A673 (cell line): ENCODE results near the gene JAG2. TPM values are rescaled to one million over a fixed set of nuclear protein-coding genes. Genes with fewer than 3 reads are reported as not detected.
A peak's percentile ranks its signal among the peaks of the same experiment; 100 is the strongest.

Experiments
- Bru-seq: library from RNA; stranded (reverse); fragments of 400-500 nt; gene quantifications from one replicate; lab custom pipeline; 2021; lab: Mats Ljungman, UMichigan
- BruChase-seq, 2 experiments: library from RNA; stranded (reverse); fragments of 400-500 nt; gene quantifications; one replicate each; lab custom pipeline; 2021; lab: Mats Ljungman, UMichigan
- BruUV-seq: library from RNA; stranded (reverse); fragments of 400-500 nt; replicated peaks from 2 replicates; lab custom pipeline; 2021; lab: Mats Ljungman, UMichigan
- CTCF ChIA-PET: fragments of 300-600 bp; sonication (Branson Sonifier 250); formaldehyde crosslinking; loops from one replicate; lab custom pipeline; 2022; ENCODE audit warnings: antibody characterized with exemption; lab: Charles Lee
- POLR2A ChIA-PET: fragments of 300-600 bp; sonication (Branson Sonifier 250); formaldehyde crosslinking; loops from one replicate; lab custom pipeline; 2022; ENCODE audit warnings: antibody characterized with exemption; ENCODE audit not compliant: low non-redundant PET; lab: Charles Lee
- DNase-seq: peaks from one replicate; pipeline ENCODE4 v3.0.0-alpha.2; 2015; ENCODE audit warnings: low spot score
- H3K27ac ChIP-seq: fragments of 200-600 bp; sonication (generic); 2 replicates; pipeline ENCODE4 v1.5.1; 2016; ENCODE audit warnings: mixed run types, low read depth, mild to moderate bottlenecking, mixed read lengths, antibody characterized with exemption, low read length; ENCODE audit not compliant: poor library complexity, severe bottlenecking
- H3K27me3 ChIP-seq: fragments of 200-600 bp; sonication (generic); replicated peaks from 2 replicates; pipeline ENCODE4 v1.6.1; 2017; ENCODE audit warnings: mixed run types, low read depth, mild to moderate bottlenecking, mixed read lengths, antibody characterized with exemption, low read length; ENCODE audit not compliant: insufficient read depth, poor library complexity
- H3K36me3 ChIP-seq: fragments of 200-600 bp; sonication (generic); 2 replicates; pipeline ENCODE4 v1.6.1; 2016; ENCODE audit warnings: mixed run types, mild to moderate bottlenecking, mixed read lengths, antibody characterized with exemption, low read length; ENCODE audit not compliant: insufficient read depth, poor library complexity, severe bottlenecking
- H3K4me1 ChIP-seq: fragments of 200-600 bp; sonication (generic); 2 replicates; pipeline ENCODE4 v1.6.1; 2017; ENCODE audit warnings: mixed run types, mild to moderate bottlenecking, mixed read lengths, antibody characterized with exemption, low read length; ENCODE audit not compliant: insufficient read depth, poor library complexity, severe bottlenecking
- H3K4me3 ChIP-seq: fragments of 200-600 bp; sonication (generic); 2 replicates; pipeline ENCODE4 v1.5.1; 2016; ENCODE audit warnings: low read depth, mixed run types, mild to moderate bottlenecking, mixed read lengths, low read length; ENCODE audit not compliant: poor library complexity, severe bottlenecking
- H3K9me3 ChIP-seq: fragments of 200-600 bp; sonication (generic); 2 replicates; pipeline ENCODE4 v1.6.1; 2016; ENCODE audit warnings: mixed run types, low read depth, mild to moderate bottlenecking, mixed read lengths, antibody characterized with exemption, low read length; ENCODE audit not compliant: poor library complexity, severe bottlenecking
- EZH2 ChIP-seq: fragments of 200-600 bp; sonication (generic); IDR thresholded peaks from 2 replicates; pipeline ENCODE4 v1.6.1; 2017; ENCODE audit warnings: borderline replicate concordance, low read depth, mild to moderate bottlenecking, mixed read lengths, antibody characterized with exemption, low read length; ENCODE audit not compliant: poor library complexity, severe bottlenecking
- intact Hi-C: fragments of 100-400 bp; cut with micrococcal nuclease; formaldehyde crosslinking; loops from one replicate; pipeline ENCODE4 v1.10.0; 2022; ENCODE audit not compliant: unreplicated experiment
- long read RNA-seq: library from polyadenylated mRNA; stranded (forward); transcript quantifications from one replicate; pipeline ENCODE4 v2.0.0, GENCODE V29; 2022
- total RNA-seq: library from RNA; stranded (reverse); gene quantifications from 2 replicates; pipeline ENCODE4 v1.2.3, GENCODE V29; 2021
- TF ChIP-seq, protein P1 (sequence below): fragments of 300-800, 200-600 bp; sonication (generic); conservative IDR thresholded peaks from 2 replicates; pipeline ENCODE4 v1.5.1; 2017; ENCODE audit warnings: low read depth, mild to moderate bottlenecking, antibody characterized with exemption, low read length, moderate library complexity, mixed read lengths

Gene JAG2
- total RNA-seq = 14.3 and 17.3 TPM in 2 replicates
- Bru-seq, nascent RNA = percentile 32 among the genes with signal in this experiment
- percentile 49 among the genes with signal in this experiment for BruChase-seq, experiment 1, labeled RNA remaining after a 2-hour chase
- percentile 57 among the genes with signal in this experiment for BruChase-seq, experiment 2, labeled RNA remaining after a 6-hour chase
- long read RNA-seq, full-length matches to known transcripts = 9 of 25 reads
- long read RNA-seq, partial matches to known transcripts = 6 of 25 reads
- long read RNA-seq, other reads (novel, unspliced or antisense) = 10 of 25 reads

GRCh38 chr14:105168496-105168978 is at the start of gene JAG2:
TSS of gene JAG2 (minus strand) at chr14:105168776. CDS start at chr14:105168420, 356 bp downstream.
- Histone ChIP-seq H3K9me3 (no peaks in the 10 kb centered on the region), H3K36me3 (no peaks in the 10 kb centered on the region), H3K4me1 (peaks cover 53% of the 10 kb centered on the region), H3K4me3 (peak within 1 kb of the TSS; percentile 55), H3K27me3 (no peaks in the 10 kb centered on the region), H3K27ac (peak within 1 kb of the TSS; percentile 76)
- intact Hi-C loops = no loop called here
- BruUV-seq = no TSS peak
- peak; percentile 73 for DNase-seq
- POLR2A ChIA-PET = no interaction called here
- CTCF ChIA-PET = interaction anchor here (0.6 to 1.0 kb wide), 2 partner anchors 80 to 184 kb away, joined by 3 to 4 read pairs; partner anchors contain the start of gene BTBD6
- TF ChIP-seq, protein P1, sequence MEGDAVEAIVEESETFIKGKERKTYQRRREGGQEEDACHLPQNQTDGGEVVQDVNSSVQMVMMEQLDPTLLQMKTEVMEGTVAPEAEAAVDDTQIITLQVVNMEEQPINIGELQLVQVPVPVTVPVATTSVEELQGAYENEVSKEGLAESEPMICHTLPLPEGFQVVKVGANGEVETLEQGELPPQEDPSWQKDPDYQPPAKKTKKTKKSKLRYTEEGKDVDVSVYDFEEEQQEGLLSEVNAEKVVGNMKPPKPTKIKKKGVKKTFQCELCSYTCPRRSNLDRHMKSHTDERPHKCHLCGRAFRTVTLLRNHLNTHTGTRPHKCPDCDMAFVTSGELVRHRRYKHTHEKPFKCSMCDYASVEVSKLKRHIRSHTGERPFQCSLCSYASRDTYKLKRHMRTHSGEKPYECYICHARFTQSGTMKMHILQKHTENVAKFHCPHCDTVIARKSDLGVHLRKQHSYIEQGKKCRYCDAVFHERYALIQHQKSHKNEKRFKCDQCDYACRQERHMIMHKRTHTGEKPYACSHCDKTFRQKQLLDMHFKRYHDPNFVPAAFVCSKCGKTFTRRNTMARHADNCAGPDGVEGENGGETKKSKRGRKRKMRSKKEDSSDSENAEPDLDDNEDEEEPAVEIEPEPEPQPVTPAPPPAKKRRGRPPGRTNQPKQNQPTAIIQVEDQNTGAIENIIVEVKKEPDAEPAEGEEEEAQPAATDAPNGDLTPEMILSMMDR = no peak
- TF ChIP-seq EZH2 = no peak

DNA sequence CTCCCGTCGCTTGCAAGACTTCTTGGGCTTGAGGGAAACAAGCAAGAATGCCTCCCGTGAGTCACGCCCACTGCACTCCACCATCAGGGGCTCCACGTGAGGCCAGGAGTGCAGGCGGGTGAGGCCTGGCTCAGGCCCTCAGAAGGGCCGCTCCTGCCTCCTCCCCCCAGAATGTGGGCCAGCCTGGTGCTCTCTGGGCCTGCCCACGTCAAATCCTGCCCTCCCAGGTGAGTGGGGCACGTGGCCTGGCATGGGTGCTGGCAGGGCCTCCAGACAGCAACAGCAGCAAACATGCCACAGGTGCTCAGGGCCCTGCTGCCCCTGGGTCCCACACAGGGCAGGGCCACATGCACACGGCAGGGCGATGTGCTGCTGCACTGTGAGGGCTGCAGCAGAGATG is 49.2 kb upstream of the JAG2 start:
- no peak overlapping the region for H3K27ac ChIP-seq
- H3K36me3 ChIP-seq = peaks cover 16% of the 10 kb centered on the region
- intact Hi-C loops = no loop called here
- no peak for DNase-seq
- CTCF ChIA-PET = no interaction called here
- TF ChIP-seq, protein P1 = no peak
- TF ChIP-seq EZH2 = no peak
- no peak overlapping the region for H3K4me3 ChIP-seq
- no peaks in the 10 kb centered on the region for H3K27me3 ChIP-seq
- H3K9me3 ChIP-seq = no peaks in the 10 kb centered on the region
- no TSS peak for BruUV-seq
- H3K4me1 ChIP-seq = no peaks in the 10 kb centered on the region
- POLR2A ChIA-PET = no interaction called here

GRCh38 chr14:105216490-105217247 is 48.1 kb upstream of the JAG2 start:
- no peak overlapping the region for H3K27ac ChIP-seq
- H3K4me1 ChIP-seq = no peaks in the 10 kb centered on the region
- peaks cover 13% of the 10 kb centered on the region for H3K36me3 ChIP-seq
- TF ChIP-seq, protein P1 = no peak
- no peak for TF ChIP-seq EZH2
- no peaks in the 10 kb centered on the region for H3K27me3 ChIP-seq
- ChIA-PET CTCF (no interaction called here), POLR2A (no interaction called here)
- no peaks in the 10 kb centered on the region for H3K9me3 ChIP-seq
- no peak for DNase-seq
- H3K4me3 ChIP-seq = no peak overlapping the region
- no TSS peak for BruUV-seq
- intact Hi-C loops = no loop called here
